ENCODE data around the gene DOP1B.

The DOP1B gene

DNA sequence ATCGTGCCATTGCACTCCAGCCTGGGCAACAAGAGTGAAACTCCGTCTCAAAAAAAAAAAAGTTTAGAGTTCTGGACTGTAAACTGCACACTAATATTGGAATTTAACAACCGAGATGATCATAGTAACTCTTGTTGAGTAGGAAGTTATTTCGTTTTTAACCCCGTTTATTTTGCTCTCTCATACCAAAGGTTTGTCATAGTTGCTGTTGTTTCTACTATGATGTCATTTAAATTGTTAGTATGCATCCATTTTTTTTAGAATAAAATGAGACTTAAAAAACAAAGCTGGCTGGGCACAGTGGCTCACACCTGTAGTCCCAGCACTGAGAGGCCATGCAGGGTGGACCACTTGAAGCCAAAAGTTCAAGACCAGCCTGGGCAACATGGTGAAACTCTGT is 49.3 kb downstream of the DOP1B start:
- no peak for DNase-seq (ENCODE audit: low spot score)

Data from left forelimb (tissue), 1 donor.